ENCODE measurements around the gene ELL3.

DNA sequence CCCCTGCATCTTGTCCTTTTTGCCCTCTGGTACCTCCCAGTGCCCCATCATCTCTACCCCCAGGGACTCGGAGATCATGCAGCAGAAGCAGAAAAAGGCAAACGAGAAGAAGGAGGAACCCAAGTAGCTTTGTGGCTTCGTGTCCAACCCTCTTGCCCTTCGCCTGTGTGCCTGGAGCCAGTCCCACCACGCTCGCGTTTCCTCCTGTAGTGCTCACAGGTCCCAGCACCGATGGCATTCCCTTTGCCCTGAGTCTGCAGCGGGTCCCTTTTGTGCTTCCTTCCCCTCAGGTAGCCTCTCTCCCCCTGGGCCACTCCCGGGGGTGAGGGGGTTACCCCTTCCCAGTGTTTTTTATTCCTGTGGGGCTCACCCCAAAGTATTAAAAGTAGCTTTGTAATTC lies 16.9 kb upstream of the ELL3 start:
- no peak for TF ChIP-seq CTCF (IDR thresholded peaks at IDR 0.05; ENCODE audit: insufficient read depth, low read depth, low read length)
- TF ChIP-seq EZH2 (IDR thresholded peaks at IDR 0.05; ENCODE audit: insufficient read depth, low read length), result no peak

All from astrocyte (in vitro differentiated cells and primary cell).